ENCODE results near the gene KCNAB1.

The KCNAB1 gene

DNA sequence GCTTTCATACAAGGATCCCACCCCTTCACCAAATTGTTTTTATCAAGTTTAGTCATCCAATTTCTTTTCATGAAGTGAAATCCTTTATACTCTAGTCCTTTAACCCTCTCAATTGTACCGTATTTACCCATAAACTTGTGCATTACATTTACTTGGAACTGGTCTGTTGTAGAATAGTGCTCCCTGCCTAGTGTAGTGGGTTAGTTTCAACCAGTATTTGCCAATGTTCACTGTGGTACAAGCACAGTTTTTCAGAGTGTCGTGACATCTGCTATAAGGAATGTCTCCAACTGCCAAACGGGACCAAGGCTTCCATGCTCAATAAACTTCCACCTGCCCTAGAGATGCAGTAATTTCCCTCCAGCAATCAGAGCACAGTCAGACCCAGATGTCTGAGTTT lies 211.9 kb downstream of the KCNAB1 start:
- DNase-seq: no peak

- no peak for DNase-seq
These were observed 214.6 kb downstream of the KCNAB1 start for GRCh38 chr3:156334841-156335545.

DNA sequence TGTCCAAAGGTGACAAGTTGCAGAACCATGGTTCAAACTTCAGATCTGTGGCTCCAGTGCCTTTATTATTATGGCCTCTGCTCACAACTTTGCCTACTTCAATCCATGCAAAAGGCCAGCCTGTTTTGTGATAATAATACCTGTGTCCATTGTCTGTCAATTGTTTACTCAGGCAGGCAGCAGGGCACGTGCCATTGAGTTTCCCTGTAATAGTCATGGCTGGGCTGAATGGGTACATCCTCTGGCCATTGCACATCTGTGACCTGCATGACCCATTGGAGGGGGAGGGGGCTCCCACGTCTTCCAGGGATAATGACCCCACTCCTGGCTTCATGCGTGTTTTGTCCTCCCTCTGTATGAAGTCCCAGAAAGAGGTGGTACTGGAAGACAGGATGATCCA lies 219.1 kb downstream of the KCNAB1 start:
- DNase-seq: no peak

GRCh38 chr3:156341332-156341731 lies 221.0 kb downstream of the KCNAB1 start:
- no peak for DNase-seq

- no peak for DNase-seq
These were observed 221.5 kb downstream of the KCNAB1 start for GRCh38 chr3:156341831-156342416.

- DNase-seq: no peak
These were observed 223.8 kb downstream of the KCNAB1 start for GRCh38 chr3:156344215-156344614.

GRCh38 chr3:156349111-156349510 lies 228.7 kb downstream of the KCNAB1 start:
- DNase-seq: no peak

DNA sequence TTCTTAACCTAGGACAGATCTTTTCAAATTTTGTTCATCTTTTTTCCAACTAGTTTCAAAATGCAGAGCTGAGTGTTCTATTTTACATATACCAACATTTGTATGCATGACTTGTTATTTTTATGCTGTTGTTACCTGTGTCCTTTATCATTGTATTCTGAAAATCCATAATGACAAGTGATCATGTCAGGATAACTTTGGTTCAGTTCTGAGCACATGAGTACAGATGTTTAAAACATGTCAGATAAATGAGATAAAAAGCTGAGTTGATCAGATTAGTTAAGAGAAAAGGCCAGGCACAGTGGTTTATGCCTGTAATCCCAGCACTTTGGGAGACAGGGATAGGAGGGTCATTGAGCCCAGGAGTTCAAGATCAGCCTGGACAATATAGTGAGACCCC lies 229.6 kb downstream of the KCNAB1 start:
- no peak for DNase-seq

DNA sequence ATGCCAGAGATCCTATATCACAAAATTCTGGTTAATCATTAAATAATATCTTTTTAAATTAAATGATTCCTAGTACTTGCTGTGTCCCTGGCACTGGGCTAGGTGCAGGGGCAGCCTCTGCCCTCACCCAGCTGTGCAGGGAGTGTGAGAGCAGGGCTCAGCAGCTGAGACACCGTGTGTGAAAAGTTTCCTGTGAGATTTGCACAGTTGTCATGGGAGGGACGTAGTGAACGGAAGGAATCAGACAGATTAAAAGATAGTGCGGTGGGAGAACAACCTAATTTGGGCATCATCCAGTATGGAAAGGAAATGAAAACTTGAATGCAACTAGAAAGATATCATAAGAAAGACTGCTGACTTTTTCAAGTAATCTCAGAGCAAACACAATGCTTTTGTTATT lies 230.4 kb downstream of the KCNAB1 start:
- no peak for DNase-seq

GRCh38 chr3:156351783-156352182 lies 231.4 kb downstream of the KCNAB1 start:
- no peak for DNase-seq

DNA sequence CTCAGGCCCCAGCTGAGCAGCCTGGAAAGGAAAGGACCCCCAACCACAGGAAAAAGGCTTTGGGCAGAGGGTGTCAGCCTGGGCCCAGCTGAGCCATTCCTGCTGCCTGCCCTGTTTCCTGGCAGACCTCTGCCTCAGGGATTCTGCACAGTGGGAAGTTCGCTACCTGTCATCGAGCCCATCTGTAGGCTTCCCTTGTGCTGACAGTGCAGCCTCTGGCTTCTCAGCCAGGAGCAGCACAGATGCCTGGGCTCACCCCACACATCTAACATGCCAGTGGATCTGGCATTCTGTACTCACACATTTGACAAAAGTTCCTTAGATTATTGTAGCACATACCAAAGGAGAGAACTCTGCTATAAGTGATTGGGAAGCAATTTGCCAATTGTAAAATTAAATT lies 232.3 kb downstream of the KCNAB1 start:
- DNase-seq: no peak

DNA sequence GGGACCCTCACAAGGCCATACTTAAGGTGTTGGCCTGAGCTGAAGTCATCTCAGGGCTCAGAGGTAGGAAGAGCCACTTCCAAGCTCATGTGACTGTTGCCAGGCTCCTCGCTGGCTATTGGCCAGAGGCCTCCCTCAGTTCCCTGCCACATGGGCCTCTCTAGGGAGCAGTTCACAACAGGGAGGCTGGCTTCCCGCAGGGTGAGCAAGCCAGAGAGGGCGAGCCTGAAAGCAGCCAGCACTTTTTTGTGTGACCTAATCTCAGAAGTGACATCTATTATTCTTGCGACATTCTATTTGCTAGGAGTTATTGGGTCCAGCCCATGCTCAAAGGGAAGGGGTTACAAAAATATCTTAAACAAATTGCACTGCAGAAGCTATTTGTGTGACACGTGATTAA lies 233.2 kb downstream of the KCNAB1 start:
- DNase-seq: no peak

- DNase-seq: no peak
These were observed 236.4 kb downstream of the KCNAB1 start for GRCh38 chr3:156356537-156357363.

DNA sequence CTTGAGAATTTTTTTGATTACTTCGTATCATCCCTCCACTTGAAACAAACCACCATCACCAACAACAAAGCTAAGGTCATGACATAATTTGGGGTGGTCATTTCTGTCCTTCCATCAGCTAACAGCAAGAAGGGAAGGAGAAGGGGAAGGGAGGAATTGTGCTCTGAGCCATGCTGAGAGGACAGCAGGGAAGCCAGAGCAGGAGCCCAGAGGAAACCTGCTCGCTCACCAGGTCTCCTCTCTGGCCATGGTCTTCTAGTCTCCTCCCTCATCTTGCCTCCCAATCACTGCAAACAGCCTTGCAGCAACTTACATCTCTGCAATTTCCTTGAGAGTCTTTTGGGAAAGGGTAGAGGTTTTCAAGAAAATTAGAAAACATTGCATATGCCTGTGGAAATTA lies 237.9 kb downstream of the KCNAB1 start:
- no peak for DNase-seq

DNA sequence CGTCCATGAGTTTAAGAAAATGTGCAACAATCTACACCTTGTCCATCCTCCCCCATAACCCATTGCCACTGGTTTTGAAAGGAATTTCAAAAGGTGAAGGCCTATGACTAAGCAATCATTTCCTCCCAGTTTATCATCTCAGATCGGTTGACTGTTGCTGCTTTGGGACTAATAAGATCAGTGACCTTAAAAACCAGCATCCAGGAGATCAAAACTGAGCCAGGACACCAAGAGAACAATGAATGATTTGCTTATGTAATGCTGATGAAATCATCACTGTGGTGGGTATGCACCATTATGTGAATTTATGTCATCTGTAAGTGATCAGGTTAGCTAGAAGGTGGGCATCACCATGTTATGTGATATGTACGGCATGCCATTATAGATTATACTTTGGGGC lies 239.0 kb downstream of the KCNAB1 start:
- DNase-seq: no peak

DNA sequence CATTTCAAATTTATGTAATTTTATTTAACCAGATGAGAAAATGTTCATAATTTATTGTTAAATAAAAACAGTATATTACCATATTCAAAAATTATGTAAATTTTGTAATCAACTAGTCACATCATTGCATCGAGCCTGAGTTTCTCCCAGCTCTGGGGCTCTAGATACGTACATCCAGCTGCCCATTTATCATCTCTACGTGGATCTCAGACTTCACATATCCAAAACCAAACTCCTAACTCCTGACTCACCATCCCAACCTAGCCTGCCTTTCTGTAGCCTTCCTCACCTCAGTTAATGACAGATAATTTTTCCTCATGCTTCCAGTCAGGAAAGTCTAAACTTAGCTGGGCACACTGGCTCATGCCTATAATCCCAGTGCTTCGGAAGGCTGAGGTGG lies 239.7 kb downstream of the KCNAB1 start:
- no peak for DNase-seq

- no peak for DNase-seq
These were observed 240.6 kb downstream of the KCNAB1 start for GRCh38 chr3:156360963-156361362.

DNA sequence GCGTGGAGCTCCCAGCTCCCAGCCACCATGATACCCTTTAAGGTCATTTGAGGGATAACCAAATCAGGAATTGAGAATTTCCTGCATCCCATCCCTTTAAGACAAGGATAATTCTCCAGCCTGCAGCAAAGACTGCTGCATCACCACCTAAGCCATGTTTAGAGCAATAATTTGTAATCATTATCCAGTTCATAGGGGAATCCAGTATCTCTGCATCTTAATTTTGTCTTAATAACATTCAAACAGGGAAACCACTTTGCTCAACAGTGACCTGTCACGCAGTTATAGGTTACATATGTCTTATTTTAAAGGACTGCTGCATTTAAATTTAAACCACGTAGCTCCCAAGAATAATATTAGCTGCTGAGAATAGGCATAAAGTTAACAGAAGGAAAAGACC lies 246.2 kb downstream of the KCNAB1 start:
- no peak for DNase-seq

- no peak for DNase-seq
These were observed 247.8 kb downstream of the KCNAB1 start for GRCh38 chr3:156368189-156368588.

DNA sequence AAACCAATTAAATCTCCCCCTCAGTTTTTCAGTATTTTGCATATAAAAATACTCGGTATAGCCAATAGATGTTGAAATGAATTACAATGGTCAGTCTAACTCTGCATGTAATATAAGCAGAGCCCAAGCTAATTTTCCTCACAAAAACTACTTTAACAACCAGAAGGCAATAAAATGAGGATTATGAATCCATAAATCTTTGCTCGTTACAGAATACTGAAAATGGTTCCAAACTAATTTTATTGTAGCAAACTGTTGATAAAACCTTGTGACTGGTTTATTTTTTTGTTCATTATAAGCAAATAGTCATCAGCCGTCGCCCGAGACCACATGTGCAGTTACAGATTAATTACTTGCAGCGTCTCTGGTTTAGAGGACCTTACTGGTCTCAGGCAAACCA lies 251.3 kb downstream of the KCNAB1 start:
- DNase-seq: no peak

DNA sequence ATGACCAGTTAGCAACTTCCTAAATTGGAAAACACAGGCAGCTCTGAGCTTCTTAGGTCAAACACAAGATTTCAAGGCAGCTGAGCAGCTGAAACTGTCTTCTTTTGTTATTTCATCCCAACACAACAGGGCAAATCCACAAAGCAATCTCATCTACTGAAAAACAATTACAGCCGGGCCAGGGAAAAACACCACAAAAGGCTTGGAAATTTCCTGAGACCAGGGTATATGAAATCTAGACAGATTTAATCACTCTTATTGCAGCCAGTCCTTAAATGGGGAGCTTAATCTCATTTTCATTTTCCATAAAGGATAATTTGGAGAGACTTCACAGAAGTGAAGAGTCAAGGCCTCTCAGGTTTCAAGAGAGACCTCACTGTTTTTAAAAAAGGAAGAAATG lies 252.7 kb downstream of the KCNAB1 start:
- DNase-seq: no peak

GRCh38 chr3:156373654-156374053 lies 253.3 kb downstream of the KCNAB1 start:
- no peak for DNase-seq

DNA sequence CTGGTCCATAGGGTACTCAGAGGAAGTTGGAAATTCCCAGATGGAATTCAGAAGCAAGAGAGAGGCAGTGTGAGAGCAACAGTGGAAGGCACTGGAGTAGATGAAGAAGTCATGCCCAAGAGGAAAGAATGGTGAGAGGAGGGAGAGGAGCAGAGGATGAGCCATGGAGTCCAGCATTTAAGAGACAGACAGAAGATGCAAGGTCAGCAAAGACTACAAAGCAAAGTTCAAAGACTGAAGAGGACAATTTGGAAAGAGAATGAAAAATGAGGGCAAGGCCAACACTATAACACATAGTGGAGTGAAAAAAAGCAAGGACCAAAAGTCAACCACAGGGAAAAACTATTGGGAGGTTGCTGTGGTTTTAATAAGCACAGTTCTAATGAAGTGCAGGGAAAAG lies 255.8 kb downstream of the KCNAB1 start:
- no peak for DNase-seq

DNA sequence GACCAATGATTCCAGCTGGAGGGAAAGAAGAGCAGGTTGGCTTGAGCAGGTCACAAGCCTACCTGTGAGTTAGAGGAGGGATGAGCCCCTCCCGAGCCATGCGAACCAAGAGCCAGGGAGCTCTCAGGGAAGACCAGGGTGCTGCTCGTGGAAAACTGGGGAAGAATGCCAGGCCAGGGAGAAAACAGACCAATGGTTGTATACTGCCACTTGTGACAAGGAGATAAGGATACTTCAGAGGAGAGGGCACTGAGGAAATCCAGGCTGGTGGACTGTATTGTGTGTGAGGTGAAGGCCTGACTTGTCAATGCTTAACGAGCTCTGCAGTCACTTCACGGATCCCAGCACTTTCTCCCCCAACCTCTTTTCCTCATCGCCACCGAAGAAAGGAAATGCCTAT lies 256.9 kb downstream of the KCNAB1 start:
- no peak for DNase-seq

All from activated gamma-delta T cell treated with Interleukin-2 at 50 U/mL for 16 hours (primary cell).